ENCODE results near the gene ARHGAP5.

GRCh38 chr14:32200368-32201192 lies 123.5 kb downstream of the ARHGAP5 start:
- TF ChIP-seq CTCF (IDR thresholded peaks at IDR 0.05) = peak in 1 of 4 donors; percentile 10
- TF ChIP-seq POLR2A (IDR thresholded peaks at IDR 0.05) = no peak
